Suprapubic skin (tissue), 4 donors: ENCODE data around the gene STAT3.

Source experiments
- CTCF ChIP-seq, 2 donors: fragments of 200-600 bp in 1 of 2; fragments of 450-650 bp in 1 of 2; sonication (generic) in 1 of 2; IDR thresholded peaks; one replicate each; pipeline ENCODE4 v1.5.1; 2016 to 2019; ENCODE audit warnings: antibody characterized with exemption in 2 of 2, mild to moderate bottlenecking in 1 of 2, moderate library complexity in 1 of 2
- POLR2A ChIP-seq, 2 donors: fragments of 450-650 bp; IDR thresholded peaks; one replicate each; pipeline ENCODE4 v1.6.1; 2017; ENCODE audit warnings: antibody characterized with exemption in 2 of 2, mild to moderate bottlenecking in 2 of 2, moderate library complexity in 2 of 2
- POLR2AphosphoS5 ChIP-seq, 3 donors: sonication (generic); formaldehyde crosslinking; IDR thresholded peaks; one replicate each; pipeline ENCODE4 v1.6.1; 2017; ENCODE audit warnings: antibody characterized with exemption in 3 of 3

- no peak for TF ChIP-seq CTCF (IDR thresholded peaks at IDR 0.05)
- no peak for TF ChIP-seq POLR2AphosphoS5 (IDR thresholded peaks at IDR 0.05)
- no peak for TF ChIP-seq POLR2A (IDR thresholded peaks at IDR 0.05)
Observed at GRCh38 chr17:42340691-42341127, 47.5 kb downstream of the STAT3 start.
